Measurements from ENCODE around the gene PCSK9.

Gene PCSK9

GRCh38 chr1:55040083-55040932 lies 960 bp downstream of the PCSK9 start:
- TF ChIP-seq RAD21 (IDR thresholded peaks at IDR 0.05; ENCODE audit: low read depth) (no peak), TCF12 (IDR thresholded peaks at IDR 0.05; ENCODE audit: low read depth) (no peak), CREB1 (IDR thresholded peaks at IDR 0.05; ENCODE audit: low read depth) (no peak), FOXM1 (IDR thresholded peaks at IDR 0.05; ENCODE audit: borderline replicate concordance, low read depth) (no peak), EP300 (IDR thresholded peaks at IDR 0.05; ENCODE audit: borderline replicate concordance) (no peak), USF1 (IDR thresholded peaks at IDR 0.05) (no peak), CEBPB (IDR thresholded peaks at IDR 0.05) (no peak), EGR1 (IDR thresholded peaks at IDR 0.05) (no peak), ZBTB7A (IDR thresholded peaks at IDR 0.05; ENCODE audit: low read depth) (no peak), NFIC (IDR thresholded peaks at IDR 0.05) (no peak), YY1 (IDR thresholded peaks at IDR 0.05; ENCODE audit: low read depth) (no peak), MAX (IDR thresholded peaks at IDR 0.05) (no peak), TEAD4 (IDR thresholded peaks at IDR 0.05) (no peak)

- no peak for TF ChIP-seq CREB1 (IDR thresholded peaks at IDR 0.05; ENCODE audit: low read depth)
- TF ChIP-seq TEAD4 (IDR thresholded peaks at IDR 0.05) = no peak
- TF ChIP-seq TCF12 (IDR thresholded peaks at IDR 0.05; ENCODE audit: low read depth) = no peak
- no peak for TF ChIP-seq EGR1 (IDR thresholded peaks at IDR 0.05)
- TF ChIP-seq CEBPB (IDR thresholded peaks at IDR 0.05) = no peak
- TF ChIP-seq RAD21 (IDR thresholded peaks at IDR 0.05; ENCODE audit: low read depth) = no peak
- TF ChIP-seq ZBTB7A (IDR thresholded peaks at IDR 0.05; ENCODE audit: low read depth) = no peak
- TF ChIP-seq YY1 (IDR thresholded peaks at IDR 0.05; ENCODE audit: low read depth) = no peak
- TF ChIP-seq, protein P1, sequence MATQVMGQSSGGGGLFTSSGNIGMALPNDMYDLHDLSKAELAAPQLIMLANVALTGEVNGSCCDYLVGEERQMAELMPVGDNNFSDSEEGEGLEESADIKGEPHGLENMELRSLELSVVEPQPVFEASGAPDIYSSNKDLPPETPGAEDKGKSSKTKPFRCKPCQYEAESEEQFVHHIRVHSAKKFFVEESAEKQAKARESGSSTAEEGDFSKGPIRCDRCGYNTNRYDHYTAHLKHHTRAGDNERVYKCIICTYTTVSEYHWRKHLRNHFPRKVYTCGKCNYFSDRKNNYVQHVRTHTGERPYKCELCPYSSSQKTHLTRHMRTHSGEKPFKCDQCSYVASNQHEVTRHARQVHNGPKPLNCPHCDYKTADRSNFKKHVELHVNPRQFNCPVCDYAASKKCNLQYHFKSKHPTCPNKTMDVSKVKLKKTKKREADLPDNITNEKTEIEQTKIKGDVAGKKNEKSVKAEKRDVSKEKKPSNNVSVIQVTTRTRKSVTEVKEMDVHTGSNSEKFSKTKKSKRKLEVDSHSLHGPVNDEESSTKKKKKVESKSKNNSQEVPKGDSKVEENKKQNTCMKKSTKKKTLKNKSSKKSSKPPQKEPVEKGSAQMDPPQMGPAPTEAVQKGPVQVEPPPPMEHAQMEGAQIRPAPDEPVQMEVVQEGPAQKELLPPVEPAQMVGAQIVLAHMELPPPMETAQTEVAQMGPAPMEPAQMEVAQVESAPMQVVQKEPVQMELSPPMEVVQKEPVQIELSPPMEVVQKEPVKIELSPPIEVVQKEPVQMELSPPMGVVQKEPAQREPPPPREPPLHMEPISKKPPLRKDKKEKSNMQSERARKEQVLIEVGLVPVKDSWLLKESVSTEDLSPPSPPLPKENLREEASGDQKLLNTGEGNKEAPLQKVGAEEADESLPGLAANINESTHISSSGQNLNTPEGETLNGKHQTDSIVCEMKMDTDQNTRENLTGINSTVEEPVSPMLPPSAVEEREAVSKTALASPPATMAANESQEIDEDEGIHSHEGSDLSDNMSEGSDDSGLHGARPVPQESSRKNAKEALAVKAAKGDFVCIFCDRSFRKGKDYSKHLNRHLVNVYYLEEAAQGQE (IDR thresholded peaks at IDR 0.05; ENCODE audit: low read depth) = no peak
- no peak for TF ChIP-seq TAF1 (IDR thresholded peaks at IDR 0.05; ENCODE audit: low read depth)
- TF ChIP-seq EP300 (IDR thresholded peaks at IDR 0.05; ENCODE audit: borderline replicate concordance) = no peak
- no peak for TF ChIP-seq USF1 (IDR thresholded peaks at IDR 0.05)
- no peak for TF ChIP-seq MAX (IDR thresholded peaks at IDR 0.05)
- no peak for TF ChIP-seq FOXM1 (IDR thresholded peaks at IDR 0.05; ENCODE audit: borderline replicate concordance, low read depth)
- no peak for TF ChIP-seq NFIC (IDR thresholded peaks at IDR 0.05)
Observed at GRCh38 chr1:55040933-55041494, 1.7 kb downstream of the PCSK9 start.

GRCh38 chr1:55041613-55042012 lies 2.3 kb downstream of the PCSK9 start:
- TF ChIP-seq EGR1 (IDR thresholded peaks at IDR 0.05) (no peak), MAX (IDR thresholded peaks at IDR 0.05) (no peak), USF1 (IDR thresholded peaks at IDR 0.05) (no peak), FOXM1 (IDR thresholded peaks at IDR 0.05; ENCODE audit: borderline replicate concordance, low read depth) (no peak)
- TF ChIP-seq, protein P1 (IDR thresholded peaks at IDR 0.05; ENCODE audit: low read depth) = no peak

GRCh38 chr1:55043011-55043410 lies 3.7 kb downstream of the PCSK9 start:
- TF ChIP-seq EP300 (IDR thresholded peaks at IDR 0.05; ENCODE audit: borderline replicate concordance) (no peak), MAX (IDR thresholded peaks at IDR 0.05) (no peak), TEAD4 (IDR thresholded peaks at IDR 0.05) (no peak), FOXM1 (IDR thresholded peaks at IDR 0.05; ENCODE audit: borderline replicate concordance, low read depth) (no peak), TAF1 (IDR thresholded peaks at IDR 0.05; ENCODE audit: low read depth) (no peak), YY1 (IDR thresholded peaks at IDR 0.05; ENCODE audit: low read depth) (no peak), USF1 (IDR thresholded peaks at IDR 0.05) (no peak), CEBPB (IDR thresholded peaks at IDR 0.05) (no peak)
- TF ChIP-seq, protein P1 (IDR thresholded peaks at IDR 0.05; ENCODE audit: low read depth) = no peak
